HG02571 (cell line): ENCODE results near the gene SATB2.

Experiments used
- ATAC-seq: cut with Tn5 transposase; IDR thresholded peaks from one replicate; pipeline ENCODE4 v1.9.1; 2021; ENCODE audit warnings: mild to moderate bottlenecking, moderate library complexity; ENCODE audit not compliant: unreplicated experiment

SATB2 gene

DNA sequence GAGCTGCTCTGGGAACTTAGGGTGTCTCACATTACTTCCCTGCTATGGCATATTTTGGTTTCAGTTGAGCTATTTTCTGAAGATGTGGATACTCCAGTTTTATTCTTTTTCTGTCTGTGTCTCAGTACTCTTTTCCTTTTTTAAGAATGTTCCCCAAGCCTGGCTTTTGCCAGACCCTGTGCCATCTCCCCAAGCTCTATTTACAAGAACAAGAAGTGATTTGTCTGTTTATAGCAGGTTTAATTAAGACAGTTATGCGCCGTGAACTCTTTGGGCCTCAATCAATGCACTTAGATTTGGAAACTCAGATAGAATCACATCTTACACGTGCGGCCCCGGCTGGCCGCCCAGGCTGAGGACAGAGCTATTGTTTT, 8.9 kb upstream of the SATB2 start:
- no peak for ATAC-seq

DNA sequence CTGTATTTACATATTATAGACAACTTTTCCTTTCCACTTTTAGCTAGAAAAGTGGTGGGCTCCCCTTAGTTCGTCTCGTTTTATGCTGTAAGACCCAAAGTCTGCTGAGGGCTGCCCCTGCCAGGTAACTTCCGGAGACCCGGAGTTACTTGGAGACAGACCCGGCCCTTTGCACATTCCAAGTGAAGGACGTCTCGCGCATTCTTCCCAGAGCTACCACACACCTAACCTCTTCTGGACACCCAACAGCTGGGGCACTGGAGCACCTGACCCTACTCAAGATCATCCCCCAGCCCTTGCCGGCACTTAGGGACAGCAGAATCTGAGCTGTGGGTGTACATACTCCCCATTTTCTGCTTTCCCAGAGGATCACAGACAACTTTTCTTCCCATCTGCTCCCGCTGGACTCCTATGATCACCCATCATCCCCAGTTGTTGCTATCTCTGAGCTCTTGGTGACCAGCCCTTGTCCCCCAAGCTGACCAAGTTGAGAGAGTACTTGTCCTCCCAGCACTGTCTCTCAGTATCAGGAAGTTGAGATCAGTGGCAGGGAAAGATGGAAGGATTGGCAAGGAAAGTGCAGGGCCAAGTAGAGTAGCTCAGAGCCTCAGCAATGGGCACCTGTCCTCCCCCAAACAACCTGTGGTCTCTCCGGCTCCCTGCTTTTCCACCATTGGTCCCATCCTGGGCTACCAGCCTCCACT, 8.4 kb upstream of the SATB2 start:
- no peak for ATAC-seq

DNA sequence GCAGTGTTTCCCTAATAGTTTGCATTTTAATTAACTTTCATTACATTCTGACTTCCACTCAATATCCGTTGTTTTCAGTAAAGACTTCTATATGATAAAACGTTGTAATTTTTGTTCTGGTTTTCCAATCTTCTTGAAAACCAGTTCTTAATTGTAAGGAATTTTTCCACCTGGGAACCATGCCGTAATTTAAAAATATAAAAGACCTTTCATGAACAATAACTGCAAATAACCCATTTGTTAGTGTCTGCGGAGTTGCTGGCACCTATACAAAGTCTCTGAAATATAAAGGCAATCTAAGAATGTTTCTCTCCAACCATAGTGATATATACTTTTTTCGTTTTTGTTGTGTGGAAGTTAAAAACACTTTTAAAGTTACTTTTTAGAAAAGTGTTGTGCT, 7.7 kb upstream of the SATB2 start:
- no peak for ATAC-seq

DNA sequence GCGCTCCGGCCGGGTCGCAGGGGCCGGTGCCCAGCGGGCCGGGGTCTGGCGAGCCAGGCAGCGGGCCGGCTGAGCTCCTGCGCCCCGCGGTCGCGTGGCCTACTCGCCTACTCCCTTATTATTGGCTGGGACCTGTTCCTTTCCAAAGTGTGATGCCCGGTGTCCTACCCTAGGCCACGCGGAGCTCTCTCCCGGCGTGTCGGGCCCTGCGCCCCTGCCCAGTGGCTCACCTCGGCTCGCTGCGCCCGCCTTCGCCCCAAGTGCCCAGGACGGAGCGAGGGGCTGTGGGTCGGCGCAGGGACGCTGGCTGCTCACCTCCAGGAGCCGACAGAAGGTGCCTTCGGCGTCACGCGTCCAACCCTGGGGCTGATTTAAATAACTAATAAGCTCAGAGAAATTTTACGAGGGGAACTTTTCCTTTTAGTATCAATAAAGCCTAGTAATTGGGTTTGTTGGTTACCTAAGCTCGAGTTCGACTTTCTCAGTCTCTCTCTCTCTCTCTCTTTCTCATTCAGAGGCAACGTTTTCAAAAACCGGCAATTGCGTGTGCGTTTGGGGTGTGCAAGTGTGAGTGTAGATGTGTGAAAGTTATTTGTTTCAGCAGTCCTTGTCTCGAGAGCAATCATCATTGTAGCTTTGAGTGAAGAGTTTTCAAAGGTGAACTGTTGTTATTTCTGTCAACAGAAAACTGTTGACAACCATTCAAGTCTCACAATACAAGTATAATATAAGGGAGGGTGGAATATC, 7.0 kb upstream of the SATB2 start:
- ATAC-seq: no peak

DNA sequence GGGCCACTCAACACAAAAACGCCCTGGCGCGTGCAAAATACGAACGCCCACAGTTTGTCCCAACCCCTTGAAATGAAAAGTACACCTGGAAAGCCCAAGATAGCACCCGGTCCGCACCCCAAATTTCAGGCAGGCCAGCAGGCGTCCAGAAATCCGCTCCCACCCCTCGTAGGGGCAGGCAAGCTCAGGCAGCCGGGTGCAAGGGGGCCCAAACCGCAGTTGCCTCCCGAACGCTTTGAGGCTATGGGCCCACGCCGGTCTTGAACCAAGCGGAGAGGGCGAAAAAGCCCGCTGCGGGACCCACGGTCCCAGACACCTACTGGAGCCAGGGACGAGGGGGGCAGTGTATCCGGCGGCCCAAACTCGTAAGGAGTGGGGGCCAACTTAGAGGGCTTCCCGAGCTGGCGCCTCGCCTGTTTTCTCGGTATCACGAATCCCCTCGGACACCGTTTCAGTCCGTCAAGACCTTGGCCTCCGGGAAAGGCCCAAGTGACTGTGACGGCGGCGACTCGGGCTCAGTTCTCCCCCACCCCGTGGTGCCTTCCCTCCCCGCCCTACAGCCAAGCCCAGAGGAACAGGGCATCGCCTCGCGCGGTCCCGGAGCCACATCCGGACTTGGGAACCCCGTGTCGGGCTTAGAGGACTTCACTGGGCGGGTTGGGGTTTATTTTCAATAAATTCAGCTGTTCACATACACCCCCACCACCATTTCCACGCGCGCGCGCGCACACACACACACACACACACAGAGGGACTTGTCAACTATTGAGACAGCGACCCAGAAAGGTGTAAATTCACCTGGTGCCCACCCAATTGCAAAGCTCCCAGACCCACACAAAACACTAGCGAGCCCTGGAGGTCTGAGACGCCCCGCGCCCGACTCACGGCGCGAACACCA, 6.2 kb upstream of the SATB2 start:
- no peak for ATAC-seq

- ATAC-seq: no peak
Observed at GRCh38 chr2:199462956-199463692, 5.4 kb upstream of the SATB2 start.

- ATAC-seq: no peak
Observed at GRCh38 chr2:199462347-199462955, 4.7 kb upstream of the SATB2 start.

- no peak for ATAC-seq
Observed at GRCh38 chr2:199461711-199462346, 4.1 kb upstream of the SATB2 start.

DNA sequence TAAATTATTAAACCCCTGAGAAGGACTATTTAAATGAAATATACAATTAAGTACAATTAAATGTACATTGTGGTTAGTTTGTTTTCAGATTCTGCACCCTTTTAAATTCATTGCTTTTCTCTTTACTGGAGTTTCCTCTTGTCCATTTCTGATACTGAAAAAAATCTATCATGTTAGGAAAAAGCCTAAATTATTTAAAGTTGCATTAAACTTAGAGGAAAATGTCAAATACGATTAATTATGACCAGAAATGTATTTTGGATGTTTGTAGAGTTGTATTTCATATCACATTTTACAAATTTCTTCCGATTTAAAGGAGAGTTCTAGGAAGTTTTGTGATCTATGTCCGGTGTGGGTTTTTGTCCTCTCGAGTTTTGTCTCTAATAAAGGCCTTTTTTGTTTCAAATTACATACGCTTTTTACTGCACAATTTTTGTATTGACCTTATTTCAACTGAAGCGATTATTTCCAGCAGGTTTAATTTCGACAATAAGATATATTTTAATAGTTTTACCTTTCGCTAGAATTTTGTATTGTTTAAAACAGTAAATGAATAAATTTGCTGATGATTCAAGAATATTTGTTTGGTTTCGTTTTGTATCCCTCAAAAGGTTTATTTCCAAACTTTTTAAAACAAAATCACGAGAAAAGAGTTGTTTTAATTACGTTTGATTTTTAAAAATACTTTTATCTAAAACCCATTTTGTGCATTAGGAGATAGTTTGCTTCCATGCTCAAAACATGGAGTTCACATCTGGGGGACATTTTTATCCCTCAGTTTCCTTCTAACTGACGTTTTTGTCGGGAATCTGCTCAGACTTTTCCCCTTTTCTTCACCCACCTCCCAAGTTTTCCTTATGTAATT, 3.3 kb upstream of the SATB2 start:
- no peak for ATAC-seq

DNA sequence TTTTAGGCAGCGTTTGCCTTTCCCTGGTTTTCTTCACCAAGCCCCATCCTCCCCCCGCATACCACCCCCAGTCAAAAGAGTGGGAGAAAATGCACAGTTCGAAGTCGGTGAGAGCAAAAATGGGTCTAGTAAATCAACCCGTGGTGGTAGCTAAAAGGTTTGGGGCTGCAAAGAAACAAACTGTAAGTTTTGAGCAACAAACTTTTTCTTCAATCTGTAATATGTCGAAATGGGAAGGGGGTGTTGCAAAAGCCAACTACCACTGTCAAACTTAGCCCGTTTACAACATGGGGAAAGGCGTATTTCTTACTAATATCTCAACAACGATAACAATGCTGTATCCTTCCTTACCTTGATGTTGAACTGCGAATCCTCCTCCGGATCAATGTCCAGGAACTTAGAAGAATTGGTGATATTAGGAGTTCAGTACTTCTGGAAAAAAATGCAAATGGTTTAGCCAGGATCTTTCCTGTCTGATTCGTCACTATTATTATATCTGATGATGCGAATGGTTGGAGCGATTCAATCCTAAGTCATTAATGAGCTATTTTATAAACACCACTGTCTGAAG, 2.4 kb upstream of the SATB2 start:
- no peak for ATAC-seq

GRCh38 chr2:199459286-199460100, 1.8 kb upstream of the SATB2 start:
- peak; percentile 36 for ATAC-seq

DNA sequence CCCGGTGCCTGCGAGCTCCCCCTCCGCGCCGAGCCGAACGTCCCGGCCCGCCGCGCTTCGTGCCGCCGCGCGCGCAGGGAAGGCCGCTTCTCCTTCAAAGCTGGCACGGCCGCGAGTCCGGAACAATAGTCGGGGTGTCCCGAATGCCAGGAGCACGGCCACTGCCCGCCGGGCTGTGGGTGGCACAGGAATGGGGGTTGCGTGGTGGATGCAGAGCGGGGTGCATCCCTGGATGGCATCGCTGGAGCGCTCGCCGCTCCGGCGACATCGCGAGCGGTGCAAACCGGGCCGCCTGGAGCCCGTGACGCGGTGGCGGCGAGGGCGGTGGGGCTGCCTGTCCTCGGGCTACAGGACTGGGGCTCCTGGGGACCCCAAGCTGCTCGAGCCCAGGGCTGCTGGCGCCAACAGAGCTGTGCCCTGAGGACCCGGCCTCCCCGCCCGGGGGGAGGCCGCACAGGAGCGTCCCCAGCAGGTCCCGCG, 1.1 kb upstream of the SATB2 start:
- peak; percentile 27 for ATAC-seq

DNA sequence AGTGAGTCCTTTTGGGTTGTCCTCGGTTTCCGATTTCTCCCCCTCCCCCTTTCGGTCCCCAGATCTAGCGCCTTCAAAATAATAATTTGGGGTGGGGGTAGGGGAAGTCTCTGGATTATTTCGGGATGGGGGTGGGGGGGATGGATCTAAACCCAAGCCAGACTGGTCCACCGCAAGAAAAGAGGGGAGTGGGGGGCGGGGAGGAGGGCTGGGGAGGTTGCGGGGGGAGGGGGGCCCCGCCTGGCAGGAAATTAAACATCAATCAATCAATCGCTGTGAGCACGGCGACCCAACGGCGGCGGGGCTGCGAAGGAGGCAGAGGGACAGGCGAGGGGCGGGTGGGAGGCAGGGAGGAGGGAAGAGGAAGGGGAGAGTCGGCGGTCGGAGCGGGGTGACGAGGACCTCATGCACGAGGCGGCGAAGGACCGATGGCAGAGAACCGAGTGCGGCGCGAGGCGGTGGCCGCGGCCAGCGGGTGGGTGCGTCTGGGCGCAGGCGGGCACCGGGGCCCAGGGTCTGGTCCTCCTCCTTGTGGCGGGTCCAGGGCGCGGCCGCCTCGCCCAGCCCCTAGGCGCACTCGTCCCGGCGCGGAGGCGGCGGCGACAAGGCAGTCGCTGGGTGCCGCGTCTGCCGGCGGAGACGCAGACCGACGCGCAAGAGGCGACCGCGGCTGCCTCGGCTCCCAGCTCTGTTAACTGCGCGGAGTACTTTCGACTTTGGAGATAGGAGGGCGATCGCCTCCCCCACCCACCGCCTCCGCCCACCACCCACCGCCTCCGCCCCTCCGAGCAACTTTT, 468 bp upstream of the SATB2 start:
- peak; percentile 25 for ATAC-seq

GRCh38 chr2:199456383-199457146, 1.2 kb downstream of the SATB2 start:
- no peak for ATAC-seq

DNA sequence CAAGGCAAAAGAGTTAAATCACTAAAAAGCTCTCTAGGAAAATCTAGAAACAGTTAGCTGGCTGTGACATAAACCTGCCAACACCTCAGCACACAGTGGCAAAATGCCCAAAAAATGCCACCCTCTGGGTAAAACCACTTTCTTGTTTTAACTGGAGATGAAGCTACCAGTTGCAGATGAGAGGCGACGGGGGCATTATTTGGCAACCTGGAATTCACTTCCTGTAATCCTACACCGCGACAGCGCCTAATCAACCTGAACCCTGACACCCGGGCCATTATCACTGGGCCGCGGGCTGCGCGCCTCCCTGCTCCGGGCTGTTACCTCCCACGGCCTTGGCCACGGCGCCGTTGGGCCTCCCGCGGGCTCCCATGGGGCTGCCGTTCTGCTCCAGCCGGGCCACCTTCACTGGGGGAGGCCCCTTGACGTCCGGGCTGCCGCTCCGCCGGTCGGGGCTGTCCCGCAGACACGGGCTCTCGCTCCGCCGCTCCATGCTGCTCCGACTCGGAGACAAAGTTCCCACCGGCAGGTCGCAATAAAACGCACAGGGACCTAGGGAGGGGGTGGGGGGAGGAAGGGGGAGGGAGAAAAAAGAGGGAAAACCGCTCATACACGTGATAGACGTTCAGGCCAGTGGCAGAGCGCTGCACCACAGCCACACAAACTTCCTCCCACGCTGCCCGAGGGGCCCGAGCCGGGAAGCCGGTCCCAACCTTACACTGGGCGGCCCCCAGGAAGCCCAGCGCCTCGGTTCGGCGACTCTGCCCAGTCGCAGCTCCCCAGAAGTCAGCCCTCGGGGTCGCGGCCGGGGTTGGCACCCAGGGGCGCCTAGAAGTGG, 2.0 kb downstream of the SATB2 start:
- no peak for ATAC-seq
